ENCODE measurements around the gene SEZ6.

GRCh38 chr17:28977659-28978355, 28.0 kb downstream of the SEZ6 start:
- TF ChIP-seq CTCF (IDR thresholded peaks at IDR 0.05): no peak
- no peak for TF ChIP-seq POLR2A (IDR thresholded peaks at IDR 0.05)
